HepG2 (cell line): ENCODE results near the gene UBC. TPM values are rescaled to one million over a fixed set of nuclear protein-coding genes. Genes with fewer than 3 reads are reported as not detected.

Source experiments
- ATAC-seq: fragments of 200-7000 bp; cut with Tn5 transposase; 3 replicates; pipeline ENCODE4 v1.9.1; 2020; ENCODE audit warnings: mild to moderate bottlenecking, moderate library complexity
- BruUV-seq: library from RNA; stranded (reverse); fragments of 400-500 nt; replicated peaks from 2 replicates; lab custom pipeline; 2021; lab: Mats Ljungman, UMichigan
- CTCF ChIA-PET: fragments of 300-600 bp; formaldehyde crosslinking; extraction: SDS; loops from one replicate; lab custom pipeline; 2021; ENCODE audit warnings: low total read pairs, inconsistent platforms, low intra/inter-chr PET ratio; lab: Yijun Ruan, JAX
- POLR2A ChIA-PET: fragments of 350-600 bp; sonication (Branson Sonifier 250); formaldehyde crosslinking; loops from one replicate; lab custom pipeline; 2020; ENCODE audit warnings: antibody characterized with exemption, inconsistent platforms; lab: Yijun Ruan, JAX
- DNase-seq: peaks from one replicate; pipeline ENCODE4 v3.0.0-alpha.2; 2015; ENCODE audit warnings: low spot score
- FAIRE-seq: peaks from 3 replicates; lab custom pipeline; 2011; peaks lifted over from hg19 to GRCh38; lab: Jason Lieb, UNC
- H2AFZ ChIP-seq: one replicate; pipeline ENCODE4 v1.6.1; 2011; ENCODE audit warnings: low read length, inconsistent platforms
- H3K27ac ChIP-seq: fragments of 300-600 bp; 3 replicates; pipeline ENCODE4 v1.8.0; 2011; ENCODE audit warnings: mixed run types, mild to moderate bottlenecking, mixed read lengths, low read length, inconsistent platforms; ENCODE audit not compliant: insufficient read depth; ENCODE audit errors: extremely low read length
- H3K27me3 ChIP-seq, 2 experiments: fragments of 200-600 bp in 1 of 2; 2 replicates in 1 of 2; 3 replicates in 1 of 2; pipeline versions ENCODE4 v1.6.0 to v1.8.0; 2011; ENCODE audit warnings: low read length in 2 of 2, mild to moderate bottlenecking in 2 of 2, moderate library complexity in 2 of 2, inconsistent platforms in 1 of 2; ENCODE audit not compliant: insufficient read depth in 2 of 2, control insufficient read depth in 1 of 2
- H3K36me3 ChIP-seq, 2 experiments: fragments of 200-600 bp in 1 of 2; replicated peaks in 1 of 2; 2 replicates in 1 of 2; 3 replicates in 1 of 2; pipeline versions ENCODE4 v1.5.1 to v1.8.0; 2011; ENCODE audit warnings: low read length in 2 of 2, inconsistent platforms in 1 of 2; ENCODE audit not compliant: insufficient read depth in 2 of 2, control insufficient read depth in 1 of 2
- H3K4me1 ChIP-seq: 2 replicates; pipeline ENCODE4 v1.5.1; 2012; ENCODE audit warnings: low read length, inconsistent platforms; ENCODE audit not compliant: insufficient read depth
- H3K4me2 ChIP-seq: 2 replicates; pipeline ENCODE4 v1.6.0; 2011; ENCODE audit warnings: low read depth, low read length, inconsistent platforms
- H3K4me3 ChIP-seq, 3 experiments: fragments of 200-600 bp in 1 of 3; sonication (generic), shearing (Covaris generic) in 1 of 3; replicated peaks in 1 of 3; 2 replicates each; pipeline ENCODE4 v1.5.1; 2011 to 2016; ENCODE audit warnings: low read length in 3 of 3, inconsistent platforms in 2 of 3, low read depth in 2 of 3, mild to moderate bottlenecking in 2 of 3, control low read depth in 1 of 3, mixed read lengths in 1 of 3; ENCODE audit not compliant: insufficient read depth in 1 of 3
- H3K79me2 ChIP-seq: one replicate; pipeline ENCODE4 v1.6.1; 2011; ENCODE audit warnings: low read length, inconsistent platforms; ENCODE audit not compliant: insufficient read depth
- H3K9ac ChIP-seq: 2 replicates; pipeline ENCODE4 v1.6.0; 2011; ENCODE audit warnings: mild to moderate bottlenecking, low read depth, low read length, inconsistent platforms; ENCODE audit not compliant: insufficient read depth
- H3K9me3 ChIP-seq: 2 replicates; pipeline ENCODE4 v1.5.1; 2012; ENCODE audit warnings: mild to moderate bottlenecking, low read length
- H4K20me1 ChIP-seq: 2 replicates; pipeline ENCODE4 v1.6.0; 2011; ENCODE audit warnings: inconsistent platforms, mild to moderate bottlenecking, low read length, moderate library complexity; ENCODE audit not compliant: insufficient read depth
- WGBS: methylation state at CpG from one replicate; pipeline ENCODE4 v1.1.6; 2017; ENCODE audit warnings: low lambda C conversion rate; 5-methylcytosine and 5-hydroxymethylcytosine counted together
- in situ Hi-C: cut with HindIII; loops from 2 replicates; pipeline ENCODE4 v1.10.0; 2017; ENCODE audit warnings: low pct_unique_long_range_greater_than_20kb; ENCODE audit not compliant: extremely low pct_ligation_motif_present
- intact Hi-C: fragments of 100-400 bp; cut with micrococcal nuclease; formaldehyde crosslinking; loops from one replicate; pipeline ENCODE4 v1.10.0; 2022; ENCODE audit not compliant: unreplicated experiment
- polyA plus RNA-seq, 8 experiments: library from polyadenylated mRNA; depleted of rRNA in 3 of 8; stranded (reverse) in 7 of 8; unstranded in 1 of 8; fragments of >200 nt; fragmentation: Illumina TruSeq in 4 of 8; extraction: Trizol in 4 of 8; gene quantifications; 2 replicates each; pipeline versions ENCODE4 v1.2.1 to v1.2.3, GENCODE V29; 2011 to 2016; ENCODE audit warnings: low read depth in 4 of 8, missing spikeins in 1 of 8, mixed read lengths in 1 of 8; ENCODE audit not compliant: insufficient read depth in 1 of 8
- total RNA-seq, 5 experiments: library from RNA; depleted of rRNA; stranded (reverse); fragments of >200 nt; fragmentation: Illumina TruSeq; extraction: Trizol; gene quantifications; 2 replicates each; pipeline ENCODE4 v1.2.3, GENCODE V29; 2016; ENCODE audit warnings: low read depth in 1 of 5
- TF ChIP-seq, protein P1 (sequence below): sonication (generic); formaldehyde crosslinking; IDR thresholded peaks from 2 replicates; pipeline ENCODE4 v1.5.0; 2020; ENCODE audit warnings: mild to moderate bottlenecking, missing genetic modification reagents, borderline replicate concordance
- TF ChIP-seq, protein P2 (sequence below), 2 experiments: sonication (generic) in 1 of 2; formaldehyde crosslinking in 1 of 2; IDR thresholded peaks; 2 replicates each; pipeline versions ENCODE4 v1.6.1 to v1.9.0; 2014 to 2022; ENCODE audit warnings: antibody characterized with exemption in 1 of 2, borderline replicate concordance in 1 of 2, inconsistent platforms in 1 of 2, low read depth in 1 of 2, missing genetic modification reagents in 1 of 2

UBC gene
- total and polyA plus RNA-seq, 2 of the 13 experiments (the other 11 are each of a cell fraction or from before 2014, with no cell fraction given): 805 to 1,432 TPM

DNA sequence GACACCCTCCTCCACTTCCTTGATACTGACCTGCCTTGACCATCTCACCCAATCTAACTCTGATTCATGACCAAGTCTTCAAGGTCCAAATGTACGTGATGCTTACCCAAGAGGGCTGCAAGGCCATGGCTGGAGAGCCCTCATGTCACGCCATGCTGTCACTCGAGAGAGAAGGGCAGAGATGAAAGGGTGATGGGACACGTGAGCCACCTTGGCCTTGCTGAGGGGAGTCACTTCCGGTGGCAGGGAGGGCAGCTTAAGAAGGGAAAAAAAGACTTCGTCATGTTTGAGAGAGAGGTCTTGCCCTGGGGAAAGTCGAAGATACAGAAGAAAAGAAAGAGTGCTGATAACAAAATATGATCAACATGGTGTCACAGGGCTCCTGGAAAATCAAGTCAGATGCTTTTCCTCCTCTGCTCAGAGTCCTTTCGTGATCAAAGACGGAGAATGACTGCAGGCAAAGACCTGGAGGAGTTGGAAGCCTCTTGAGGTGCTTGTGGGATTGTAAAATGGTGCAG lies 47.5 kb downstream of the UBC start:
- in situ Hi-C loops (no loop called here), intact Hi-C loops (no loop called here)
- ChIA-PET CTCF (no interaction called here), POLR2A (no interaction called here)
- 87% methylated on average over 9 of the region's 9 CpGs for WGBS
- H3K9ac ChIP-seq: no peak overlapping the region
- no peak overlapping the region for H2AFZ ChIP-seq
- DNase-seq (no peak), FAIRE-seq (no peak), ATAC-seq (no peak)
- no TSS peak for BruUV-seq
- no peaks in the 10 kb centered on the region; a peak in 1 of 5 replicates for H3K27me3 ChIP-seq
- TF ChIP-seq, protein P1, sequence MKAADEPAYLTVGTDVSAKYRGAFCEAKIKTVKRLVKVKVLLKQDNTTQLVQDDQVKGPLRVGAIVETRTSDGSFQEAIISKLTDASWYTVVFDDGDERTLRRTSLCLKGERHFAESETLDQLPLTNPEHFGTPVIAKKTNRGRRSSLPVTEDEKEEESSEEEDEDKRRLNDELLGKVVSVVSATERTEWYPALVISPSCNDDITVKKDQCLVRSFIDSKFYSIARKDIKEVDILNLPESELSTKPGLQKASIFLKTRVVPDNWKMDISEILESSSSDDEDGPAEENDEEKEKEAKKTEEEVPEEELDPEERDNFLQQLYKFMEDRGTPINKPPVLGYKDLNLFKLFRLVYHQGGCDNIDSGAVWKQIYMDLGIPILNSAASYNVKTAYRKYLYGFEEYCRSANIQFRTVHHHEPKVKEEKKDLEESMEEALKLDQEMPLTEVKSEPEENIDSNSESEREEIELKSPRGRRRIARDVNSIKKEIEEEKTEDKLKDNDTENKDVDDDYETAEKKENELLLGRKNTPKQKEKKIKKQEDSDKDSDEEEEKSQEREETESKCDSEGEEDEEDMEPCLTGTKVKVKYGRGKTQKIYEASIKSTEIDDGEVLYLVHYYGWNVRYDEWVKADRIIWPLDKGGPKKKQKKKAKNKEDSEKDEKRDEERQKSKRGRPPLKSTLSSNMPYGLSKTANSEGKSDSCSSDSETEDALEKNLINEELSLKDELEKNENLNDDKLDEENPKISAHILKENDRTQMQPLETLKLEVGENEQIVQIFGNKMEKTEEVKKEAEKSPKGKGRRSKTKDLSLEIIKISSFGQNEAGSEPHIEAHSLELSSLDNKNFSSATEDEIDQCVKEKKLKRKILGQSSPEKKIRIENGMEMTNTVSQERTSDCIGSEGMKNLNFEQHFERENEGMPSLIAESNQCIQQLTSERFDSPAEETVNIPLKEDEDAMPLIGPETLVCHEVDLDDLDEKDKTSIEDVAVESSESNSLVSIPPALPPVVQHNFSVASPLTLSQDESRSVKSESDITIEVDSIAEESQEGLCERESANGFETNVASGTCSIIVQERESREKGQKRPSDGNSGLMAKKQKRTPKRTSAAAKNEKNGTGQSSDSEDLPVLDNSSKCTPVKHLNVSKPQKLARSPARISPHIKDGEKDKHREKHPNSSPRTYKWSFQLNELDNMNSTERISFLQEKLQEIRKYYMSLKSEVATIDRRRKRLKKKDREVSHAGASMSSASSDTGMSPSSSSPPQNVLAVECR (CRISPR knock-in tag): 0 out of 2 replicates have a peak, but pooled peaks have one; percentile 8
- TF ChIP-seq, protein P2, sequence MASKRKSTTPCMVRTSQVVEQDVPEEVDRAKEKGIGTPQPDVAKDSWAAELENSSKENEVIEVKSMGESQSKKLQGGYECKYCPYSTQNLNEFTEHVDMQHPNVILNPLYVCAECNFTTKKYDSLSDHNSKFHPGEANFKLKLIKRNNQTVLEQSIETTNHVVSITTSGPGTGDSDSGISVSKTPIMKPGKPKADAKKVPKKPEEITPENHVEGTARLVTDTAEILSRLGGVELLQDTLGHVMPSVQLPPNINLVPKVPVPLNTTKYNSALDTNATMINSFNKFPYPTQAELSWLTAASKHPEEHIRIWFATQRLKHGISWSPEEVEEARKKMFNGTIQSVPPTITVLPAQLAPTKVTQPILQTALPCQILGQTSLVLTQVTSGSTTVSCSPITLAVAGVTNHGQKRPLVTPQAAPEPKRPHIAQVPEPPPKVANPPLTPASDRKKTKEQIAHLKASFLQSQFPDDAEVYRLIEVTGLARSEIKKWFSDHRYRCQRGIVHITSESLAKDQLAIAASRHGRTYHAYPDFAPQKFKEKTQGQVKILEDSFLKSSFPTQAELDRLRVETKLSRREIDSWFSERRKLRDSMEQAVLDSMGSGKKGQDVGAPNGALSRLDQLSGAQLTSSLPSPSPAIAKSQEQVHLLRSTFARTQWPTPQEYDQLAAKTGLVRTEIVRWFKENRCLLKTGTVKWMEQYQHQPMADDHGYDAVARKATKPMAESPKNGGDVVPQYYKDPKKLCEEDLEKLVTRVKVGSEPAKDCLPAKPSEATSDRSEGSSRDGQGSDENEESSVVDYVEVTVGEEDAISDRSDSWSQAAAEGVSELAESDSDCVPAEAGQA (IDR thresholded peaks at IDR 0.05; ENCODE audit: low read depth): no peak
- TF ChIP-seq, protein P2 (CRISPR knock-in tag; IDR thresholded peaks at IDR 0.05; ENCODE audit: borderline replicate concordance): no peak
- H3K36me3 ChIP-seq: peaks cover 0 to under 1% of the 10 kb centered on the region in 2 experiments; a peak in 1 of 5 replicates
- no peaks in the 10 kb centered on the region for H3K9me3 ChIP-seq
- no peak overlapping the region for H3K4me3 ChIP-seq
- no peaks in the 10 kb centered on the region for H4K20me1 ChIP-seq
- no peak overlapping the region for H3K27ac ChIP-seq
- H3K79me2 ChIP-seq: peaks cover 17% of the 10 kb centered on the region
- peaks cover 76% of the 10 kb centered on the region for H3K4me1 ChIP-seq
- H3K4me2 ChIP-seq: no peak overlapping the region
